Mucosa of rectum (tissue), 2 donors: ENCODE data around the gene HBEGF.
A peak's percentile ranks its signal among the peaks of the same experiment; 100 is the strongest.

Source experiments
- H3K27ac ChIP-seq, 2 donors: one replicate each; pipeline ENCODE4 v1.7.0; 2013; ENCODE audit warnings: inconsistent platforms in 2 of 2, low read depth in 2 of 2, low read length in 2 of 2
- H3K27me3 ChIP-seq, 2 donors: one replicate each; pipeline ENCODE4 v1.7.0; 2013; ENCODE audit warnings: low read length in 2 of 2; ENCODE audit not compliant: control insufficient read depth in 2 of 2, insufficient read depth in 2 of 2
- H3K36me3 ChIP-seq, 2 donors: one replicate each; pipeline ENCODE4 v1.7.0; 2013; ENCODE audit warnings: low read length in 2 of 2; ENCODE audit not compliant: control insufficient read depth in 2 of 2, insufficient read depth in 2 of 2
- H3K4me1 ChIP-seq, 2 donors: one replicate each; pipeline ENCODE4 v1.7.0; 2013; ENCODE audit warnings: low read length in 2 of 2, mild to moderate bottlenecking in 1 of 2; ENCODE audit not compliant: control insufficient read depth in 2 of 2, insufficient read depth in 2 of 2
- H3K4me3 ChIP-seq, 2 donors: one replicate each; pipeline ENCODE4 v1.7.0; 2013; ENCODE audit warnings: low read length in 2 of 2
- H3K9ac ChIP-seq, 2 donors: one replicate each; pipeline ENCODE4 v1.7.0; 2013; ENCODE audit warnings: low read length in 2 of 2, low read depth in 1 of 2, mild to moderate bottlenecking in 1 of 2
- H3K9me3 ChIP-seq, 2 donors: one replicate each; pipeline ENCODE4 v1.7.0; 2013; ENCODE audit warnings: low read length in 2 of 2; ENCODE audit not compliant: control insufficient read depth in 2 of 2
- donor health status: healthy.
- donor health status: Normal muscosa, but diverticular disease.

The HBEGF gene

DNA sequence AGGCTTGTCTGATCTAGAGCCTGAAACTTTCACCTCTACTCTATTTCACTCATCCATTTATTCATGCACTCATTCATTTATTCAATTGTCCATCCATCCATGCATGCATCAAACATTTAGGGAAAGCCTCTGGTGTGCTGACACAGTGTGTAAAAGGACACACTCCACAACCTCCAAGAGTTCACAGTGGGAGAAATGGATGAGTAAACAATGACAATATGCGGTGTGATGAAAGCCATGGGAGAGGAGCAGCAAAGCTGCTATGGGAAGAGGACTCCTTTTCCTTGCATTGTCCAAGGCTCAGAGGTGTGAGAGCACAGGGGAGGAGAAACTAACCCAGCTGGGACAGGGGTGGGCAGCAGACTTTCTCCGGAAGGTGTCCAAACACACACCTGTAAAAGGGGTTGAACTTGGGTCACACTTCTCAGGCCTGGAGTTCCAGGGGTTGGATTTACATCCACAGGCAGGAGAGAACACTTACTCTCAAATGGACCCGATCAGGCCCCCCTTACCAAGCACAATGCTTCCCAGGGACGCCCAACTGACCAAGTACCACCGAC, 22.3 kb downstream of the HBEGF start:
- Histone ChIP-seq H3K27me3 (no peaks in the 10 kb centered on the region), H3K9ac (no peak overlapping the region), H3K4me1 (peaks cover 5 to 10% of the 10 kb centered on the region in 2 donors), H3K36me3 (no peaks in the 10 kb centered on the region), H3K9me3 (no peaks in the 10 kb centered on the region), H3K4me3 (no peak overlapping the region), H3K27ac (no peak overlapping the region)

DNA sequence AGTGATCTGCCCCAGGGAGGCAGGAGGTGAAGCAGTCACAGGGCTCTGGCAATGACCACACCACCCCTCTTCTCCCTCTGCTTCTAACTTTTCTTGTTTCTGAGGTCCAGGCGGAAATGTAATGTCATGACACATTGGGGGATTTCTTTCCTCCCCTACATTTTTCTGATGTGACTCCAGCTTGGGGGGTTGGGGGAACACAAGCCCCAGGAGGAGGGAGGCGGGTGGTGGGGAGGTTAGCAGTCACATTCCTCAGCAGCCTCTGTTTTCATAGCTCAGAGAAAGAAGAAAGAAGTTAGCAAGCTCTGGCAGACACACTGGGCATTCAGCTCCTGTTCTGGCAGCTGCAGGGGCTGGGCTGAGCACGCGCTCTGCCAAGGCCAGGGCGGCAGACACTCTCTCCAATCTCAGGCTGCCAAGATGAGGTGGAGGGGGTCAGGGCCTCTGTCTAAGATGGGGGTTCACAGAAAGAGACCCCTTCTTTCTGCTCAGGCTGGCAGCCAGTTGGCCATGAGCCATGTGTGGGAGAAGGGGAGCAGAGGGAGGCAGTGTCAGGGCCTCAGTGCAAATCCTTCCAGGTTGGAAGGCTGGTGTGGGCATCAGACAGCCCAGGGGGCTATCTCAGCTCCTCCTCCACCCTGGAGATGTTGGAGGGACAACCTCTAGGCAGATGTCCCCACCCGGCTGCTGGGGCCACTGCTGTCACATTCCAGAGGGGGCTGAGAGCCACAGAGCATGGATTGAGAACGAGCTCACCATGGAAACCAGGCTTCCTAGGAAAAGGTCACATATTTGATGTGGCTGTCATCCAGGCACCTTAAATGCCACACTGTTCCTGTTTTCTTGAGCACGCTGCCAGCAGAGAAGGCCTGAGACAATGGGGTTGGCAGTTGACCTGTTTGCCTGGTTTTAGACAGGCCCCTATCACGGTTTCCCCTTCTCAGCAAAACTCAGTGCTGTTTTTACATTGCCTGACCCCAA, 23.4 kb downstream of the HBEGF start:
- Histone ChIP-seq H3K36me3 (no peaks in the 10 kb centered on the region), H3K4me3 (no peak overlapping the region), H3K9me3 (no peaks in the 10 kb centered on the region), H3K9ac (no peak overlapping the region), H3K4me1 (peaks cover 5 to 10% of the 10 kb centered on the region in 2 donors), H3K27me3 (no peaks in the 10 kb centered on the region), H3K27ac (peak overlapping the region in 1 of 2 donors; percentile 11)

DNA sequence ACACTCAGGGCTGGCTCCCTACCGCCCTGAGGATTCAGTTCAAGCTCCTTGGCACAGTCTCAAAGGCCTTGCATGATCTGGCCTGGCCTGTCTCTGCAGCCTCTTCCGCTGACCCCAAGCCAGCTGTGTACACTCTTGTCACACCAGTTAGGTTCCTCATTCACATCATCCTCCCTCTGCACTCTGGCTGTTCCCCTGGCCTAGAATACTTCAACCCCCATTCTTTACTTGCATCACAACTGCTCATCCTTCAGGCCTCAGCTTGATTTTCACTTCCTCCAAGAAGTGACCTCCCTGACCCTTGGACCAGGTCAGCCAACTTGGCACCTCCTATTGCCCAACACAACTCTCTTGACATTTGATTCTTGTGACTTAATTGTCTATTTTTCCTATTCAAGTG, 24.6 kb downstream of the HBEGF start:
- H3K9me3 ChIP-seq: no peaks in the 10 kb centered on the region
- peaks cover 5 to 10% of the 10 kb centered on the region in 2 donors for H3K4me1 ChIP-seq
- peak overlapping the region in 1 of 2 donors; percentile 20 for H3K27ac ChIP-seq
- no peaks in the 10 kb centered on the region for H3K36me3 ChIP-seq
- no peak overlapping the region for H3K4me3 ChIP-seq
- H3K27me3 ChIP-seq: no peaks in the 10 kb centered on the region
- no peak overlapping the region for H3K9ac ChIP-seq

DNA sequence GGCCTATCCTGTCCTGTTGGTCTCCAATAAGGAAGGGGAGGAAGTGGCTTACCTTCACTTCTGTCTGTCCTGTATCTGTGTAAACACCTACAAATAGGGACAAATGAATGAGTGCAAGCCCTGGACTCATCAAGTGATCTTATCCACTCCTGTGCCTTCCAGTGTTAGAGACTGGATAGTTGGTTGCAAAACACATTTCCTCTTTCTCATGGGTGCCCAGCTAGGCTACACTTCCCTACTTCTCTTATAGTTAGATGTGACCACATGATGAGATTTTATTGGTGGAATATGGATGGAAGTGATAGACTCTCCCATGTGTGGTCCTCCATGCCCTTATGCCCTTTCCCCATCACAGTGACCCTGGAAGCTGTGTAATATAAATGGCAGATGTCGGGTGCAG, 26.6 kb downstream of the HBEGF start:
- Histone ChIP-seq H3K4me3 (no peak overlapping the region), H3K27ac (peak overlapping the region in 1 of 2 donors; percentile 21), H3K27me3 (no peaks in the 10 kb centered on the region), H3K9ac (no peak overlapping the region), H3K36me3 (no peaks in the 10 kb centered on the region), H3K9me3 (no peaks in the 10 kb centered on the region), H3K4me1 (peaks cover 5 to 10% of the 10 kb centered on the region in 2 donors)

DNA sequence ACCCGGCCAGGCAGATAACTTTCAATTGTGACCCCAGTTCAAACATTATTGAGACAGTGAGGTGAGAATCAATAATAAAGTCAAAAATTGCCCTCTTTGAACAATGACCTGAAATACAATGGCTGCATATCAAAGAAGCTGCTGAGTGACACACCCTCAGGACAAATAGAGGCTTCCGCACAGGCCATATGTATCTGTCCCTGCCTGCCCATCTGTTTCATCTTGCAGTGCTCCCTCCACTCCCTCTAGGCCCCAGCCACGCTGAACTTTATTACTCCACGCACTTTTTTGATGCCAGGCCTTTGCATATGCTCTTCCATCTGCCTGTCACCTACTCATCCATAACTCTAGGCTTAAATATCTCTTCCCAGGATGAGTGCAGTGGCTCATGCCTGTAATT, 27.6 kb downstream of the HBEGF start:
- H3K4me1 ChIP-seq: peaks cover 5 to 10% of the 10 kb centered on the region in 2 donors
- no peaks in the 10 kb centered on the region for H3K36me3 ChIP-seq
- H3K27ac ChIP-seq: no peak overlapping the region
- no peaks in the 10 kb centered on the region for H3K9me3 ChIP-seq
- no peaks in the 10 kb centered on the region for H3K27me3 ChIP-seq
- no peak overlapping the region for H3K9ac ChIP-seq
- no peak overlapping the region for H3K4me3 ChIP-seq

DNA sequence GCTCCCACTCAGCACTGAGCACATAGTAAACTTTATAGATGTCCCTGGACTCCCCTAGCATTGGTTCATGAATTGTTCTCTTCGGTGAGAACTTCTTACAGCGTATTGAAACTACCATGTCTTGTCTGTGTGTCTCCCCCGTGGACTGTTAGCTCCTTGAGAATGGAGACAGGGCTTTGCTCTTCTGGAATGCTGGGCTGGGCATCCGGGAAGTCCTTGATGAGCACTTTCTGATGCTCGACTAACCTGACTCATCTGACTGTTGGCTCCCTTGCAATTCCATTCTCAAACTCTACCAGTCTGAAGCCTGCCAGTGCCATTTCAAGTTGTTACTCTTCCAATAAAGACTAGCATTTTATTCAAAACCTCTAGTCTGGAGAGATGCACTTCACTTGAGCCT, 28.5 kb downstream of the HBEGF start:
- Histone ChIP-seq H3K27me3 (no peaks in the 10 kb centered on the region), H3K9me3 (no peaks in the 10 kb centered on the region), H3K9ac (no peak overlapping the region), H3K4me1 (peaks cover 0 to 5% of the 10 kb centered on the region in 2 donors), H3K27ac (no peak overlapping the region), H3K4me3 (no peak overlapping the region), H3K36me3 (no peaks in the 10 kb centered on the region)

DNA sequence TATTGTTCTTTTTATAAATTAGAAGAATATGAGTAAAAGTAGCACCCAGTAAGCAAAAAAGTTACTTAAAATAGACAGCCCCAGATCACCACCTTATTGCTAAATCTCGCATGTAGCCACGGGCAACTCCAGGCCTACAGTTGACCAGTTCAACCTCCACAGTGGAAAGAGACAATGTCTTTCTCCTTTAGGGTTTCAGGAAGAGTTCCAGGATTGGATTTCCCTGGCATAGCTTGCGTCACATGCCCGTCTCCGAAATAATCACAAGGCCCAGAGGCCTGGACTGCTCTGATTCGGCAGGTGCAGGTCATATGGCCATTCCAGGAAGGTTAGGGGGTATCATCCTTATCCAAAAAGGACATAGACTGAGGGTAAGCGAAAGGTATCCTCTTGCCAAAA, 33.6 kb downstream of the HBEGF start:
- no peaks in the 10 kb centered on the region for H3K9me3 ChIP-seq
- no peaks in the 10 kb centered on the region for H3K27me3 ChIP-seq
- no peak overlapping the region for H3K4me3 ChIP-seq
- no peak overlapping the region for H3K9ac ChIP-seq
- H3K27ac ChIP-seq: no peak overlapping the region
- H3K4me1 ChIP-seq: peaks cover 4 to 10% of the 10 kb centered on the region in 2 donors
- H3K36me3 ChIP-seq: no peaks in the 10 kb centered on the region

DNA sequence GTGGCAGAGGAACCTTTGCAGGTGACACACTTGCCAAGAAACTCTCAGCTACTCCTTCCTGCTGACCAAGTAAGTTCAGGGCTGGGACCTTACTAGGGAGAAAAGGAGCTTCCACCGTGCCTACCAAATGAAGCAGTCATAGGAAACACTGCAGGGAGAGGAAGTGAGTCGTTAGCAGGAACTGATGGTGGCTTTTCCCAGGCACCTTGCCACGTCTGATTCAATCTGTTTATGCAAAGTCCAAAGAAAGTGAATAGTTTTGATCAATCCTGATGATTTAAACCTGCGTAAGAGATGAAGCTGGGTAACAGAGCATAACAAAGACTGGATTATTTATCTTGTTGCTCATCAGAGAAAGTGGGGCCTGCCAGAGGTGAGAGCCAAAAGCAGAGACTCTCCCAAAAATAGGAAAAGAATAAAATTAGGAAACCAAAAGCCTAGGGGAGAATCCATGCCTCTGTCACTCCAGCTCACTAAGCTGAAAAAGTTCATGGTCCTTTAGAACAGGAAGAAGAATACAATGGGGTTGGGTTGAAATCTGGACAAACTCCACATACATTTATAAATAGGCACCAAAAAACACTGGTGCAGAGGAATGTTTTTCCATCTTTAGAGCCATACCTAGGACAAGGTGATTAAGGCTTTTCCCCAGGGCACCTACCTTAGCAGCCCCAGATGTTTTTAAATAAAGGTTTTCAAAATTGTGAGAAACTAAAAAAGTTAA, 34.2 kb downstream of the HBEGF start:
- H3K4me3 ChIP-seq: no peak overlapping the region
- no peak overlapping the region for H3K27ac ChIP-seq
- no peaks in the 10 kb centered on the region for H3K27me3 ChIP-seq
- H3K4me1 ChIP-seq: peaks cover 4 to 10% of the 10 kb centered on the region in 2 donors
- no peaks in the 10 kb centered on the region for H3K36me3 ChIP-seq
- no peak overlapping the region for H3K9ac ChIP-seq
- no peaks in the 10 kb centered on the region for H3K9me3 ChIP-seq

DNA sequence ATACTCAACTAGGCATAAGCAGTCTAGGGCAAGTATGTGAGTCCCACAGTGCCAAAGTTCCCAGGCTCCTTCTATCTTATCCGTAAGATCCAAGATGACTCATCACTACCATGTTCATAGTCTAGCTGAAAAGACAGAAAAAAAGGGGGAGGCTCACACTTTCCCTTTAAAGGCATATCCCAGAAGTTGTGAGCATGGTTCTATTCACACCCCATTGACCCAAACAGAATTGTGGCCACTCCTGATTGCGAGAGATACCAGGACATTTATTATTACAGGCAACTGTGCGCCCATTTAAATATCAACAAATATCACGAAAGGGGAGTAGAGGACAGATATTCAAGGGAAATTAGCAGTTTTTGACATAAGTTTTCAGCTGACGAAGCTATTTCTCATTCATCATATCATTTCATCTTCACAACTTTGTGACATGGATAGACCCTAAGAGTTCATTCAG, 35.4 kb downstream of the HBEGF start:
- no peaks in the 10 kb centered on the region for H3K36me3 ChIP-seq
- no peak overlapping the region for H3K27ac ChIP-seq
- H3K4me3 ChIP-seq: no peak overlapping the region
- no peaks in the 10 kb centered on the region for H3K9me3 ChIP-seq
- no peak overlapping the region for H3K9ac ChIP-seq
- peaks cover 4 to 10% of the 10 kb centered on the region in 2 donors for H3K4me1 ChIP-seq
- H3K27me3 ChIP-seq: no peaks in the 10 kb centered on the region

DNA sequence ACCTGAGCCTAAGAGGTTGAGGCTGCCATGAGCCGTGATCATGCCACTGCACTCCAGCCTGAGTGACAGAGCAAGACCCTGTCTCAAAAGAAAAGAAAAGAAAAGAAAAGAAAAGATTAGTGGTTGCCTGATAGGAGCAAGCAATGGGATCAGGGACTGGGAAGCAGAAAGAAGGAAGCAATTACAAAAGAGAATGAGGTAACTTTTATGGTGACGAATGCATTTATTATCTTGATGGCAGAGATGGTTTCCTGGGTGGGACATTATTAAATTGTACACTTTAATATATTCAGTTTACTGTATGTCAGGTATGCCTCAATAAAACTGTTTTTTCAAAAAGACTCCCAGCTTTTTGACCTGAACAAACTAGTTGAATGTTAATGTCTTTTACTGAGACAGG, 36.0 kb downstream of the HBEGF start:
- no peak overlapping the region for H3K4me3 ChIP-seq
- H3K27ac ChIP-seq: peak overlapping the region in 1 of 2 donors; percentile 7
- no peaks in the 10 kb centered on the region for H3K9me3 ChIP-seq
- H3K9ac ChIP-seq: no peak overlapping the region
- H3K4me1 ChIP-seq: peaks cover 4 to 10% of the 10 kb centered on the region in 2 donors
- no peaks in the 10 kb centered on the region for H3K27me3 ChIP-seq
- H3K36me3 ChIP-seq: no peaks in the 10 kb centered on the region
